OCI-LY3 (cell line): ENCODE measurements around the gene GGCT.

Experiments
- H2AFZ ChIP-seq: fragments of 200-600, 300-600 bp; shearing (Covaris generic); 2 replicates; pipeline ENCODE4 v1.6.0; 2014; ENCODE audit warnings: antibody characterized with exemption, low read depth, low read length
- H3K27ac ChIP-seq: fragments of 200-600, 300-600 bp; sonication (generic); 2 replicates; pipeline ENCODE4 v1.5.1; 2014; ENCODE audit warnings: mild to moderate bottlenecking, low read length, moderate library complexity, mixed read lengths
- H3K27me3 ChIP-seq: fragments of 200-600, 300-600 bp; sonication (generic); 2 replicates; pipeline ENCODE4 v1.6.1; 2014; ENCODE audit warnings: low read depth, low read length, mixed read lengths
- H3K36me3 ChIP-seq: fragments of 200-600, 300-600 bp; sonication (generic); replicated peaks from 2 replicates; pipeline ENCODE3; 2014; ENCODE audit warnings: low read depth, low read length, mixed read lengths
- H3K4me1 ChIP-seq: fragments of 300-600, 200-600 bp; sonication (generic); 2 replicates; pipeline ENCODE4 v1.6.1; 2014; ENCODE audit warnings: low read length, mixed read lengths
- H3K4me2 ChIP-seq: fragments of 200-600, 300-600 bp; sonication (generic); 2 replicates; pipeline ENCODE4 v1.6.1; 2014; ENCODE audit warnings: low read length, mixed read lengths
- H3K4me3 ChIP-seq: fragments of 300-600, 200-600 bp; sonication (generic); 2 replicates; pipeline ENCODE4 v1.5.1; 2014; ENCODE audit warnings: antibody characterized with exemption, mild to moderate bottlenecking, low read length, moderate library complexity
- H3K79me2 ChIP-seq: fragments of 300-600, 200-600 bp; shearing (Covaris generic); 2 replicates; pipeline ENCODE4 v1.6.1; 2014; ENCODE audit warnings: mild to moderate bottlenecking, low read length, mixed read lengths
- H3K9ac ChIP-seq: fragments of 300-600, 200-600 bp; shearing (Covaris generic); 2 replicates; pipeline ENCODE4 v1.6.0; 2014; ENCODE audit warnings: mild to moderate bottlenecking, low read length, moderate library complexity
- H3K9me3 ChIP-seq: fragments of 200-600, 300-600 bp; shearing (Covaris generic); 2 replicates; pipeline ENCODE4 v1.6.1; 2014; ENCODE audit warnings: low read length, mixed read lengths; ENCODE audit not compliant: insufficient read depth
- H4K20me1 ChIP-seq: fragments of 200-600, 300-600 bp; sonication (generic); 2 replicates; pipeline ENCODE4 v1.6.1; 2016; ENCODE audit warnings: low read length, mixed read lengths; ENCODE audit not compliant: insufficient read depth
- CTCF ChIP-seq: fragments of 200-600, 300-600 bp; sonication (generic); IDR thresholded peaks from 2 replicates; pipeline ENCODE4 v1.5.1; 2014; ENCODE audit warnings: antibody characterized with exemption, low read length, low read depth
- EZH2phosphoT487 ChIP-seq: fragments of 200-600 bp; shearing (Covaris generic); IDR thresholded peaks from 2 replicates; pipeline ENCODE4 v1.6.1; 2018; ENCODE audit warnings: antibody characterized with exemption, mixed run types, low read depth

GGCT gene

GRCh38 chr7:30468041-30468440 is 36.6 kb downstream of the GGCT start:
- Histone ChIP-seq H3K79me2 (no peaks in the 10 kb centered on the region), H3K4me1 (peaks cover 37% of the 10 kb centered on the region), H3K4me3 (no peak overlapping the region), H2AFZ (no peak overlapping the region), H3K27ac (no peak overlapping the region), H3K9me3 (no peaks in the 10 kb centered on the region), H3K9ac (no peak overlapping the region), H3K4me2 (no peak overlapping the region), H3K36me3 (no peaks in the 10 kb centered on the region), H4K20me1 (no peaks in the 10 kb centered on the region), H3K27me3 (no peaks in the 10 kb centered on the region)
- TF ChIP-seq CTCF (no peak), EZH2phosphoT487 (no peak)

GRCh38 chr7:30467271-30467670 is 37.4 kb downstream of the GGCT start:
- H3K4me2 ChIP-seq: no peak overlapping the region
- H3K4me1 ChIP-seq: peaks cover 44% of the 10 kb centered on the region
- no peaks in the 10 kb centered on the region for H3K79me2 ChIP-seq
- no peaks in the 10 kb centered on the region for H3K27me3 ChIP-seq
- TF ChIP-seq CTCF (no peak), EZH2phosphoT487 (no peak)
- H3K9ac ChIP-seq: no peak overlapping the region
- H3K27ac ChIP-seq: no peak overlapping the region
- H3K36me3 ChIP-seq: no peaks in the 10 kb centered on the region
- H3K4me3 ChIP-seq: no peak overlapping the region
- H4K20me1 ChIP-seq: no peaks in the 10 kb centered on the region
- no peak overlapping the region for H2AFZ ChIP-seq
- H3K9me3 ChIP-seq: no peaks in the 10 kb centered on the region

GRCh38 chr7:30466266-30466665 is 38.4 kb downstream of the GGCT start:
- Histone ChIP-seq H2AFZ (no peak overlapping the region), H3K4me1 (peaks cover 49% of the 10 kb centered on the region), H4K20me1 (no peaks in the 10 kb centered on the region), H3K36me3 (no peaks in the 10 kb centered on the region), H3K27me3 (no peaks in the 10 kb centered on the region), H3K9ac (no peak overlapping the region), H3K4me3 (no peak overlapping the region), H3K79me2 (no peaks in the 10 kb centered on the region), H3K27ac (no peak overlapping the region), H3K9me3 (no peaks in the 10 kb centered on the region), H3K4me2 (no peak overlapping the region)
- TF ChIP-seq CTCF: no peak
- TF ChIP-seq EZH2phosphoT487: no peak

GRCh38 chr7:30465811-30466180 is 38.8 kb downstream of the GGCT start:
- Histone ChIP-seq H3K9me3 (no peaks in the 10 kb centered on the region), H3K9ac (no peak overlapping the region), H3K27me3 (no peaks in the 10 kb centered on the region), H3K4me2 (no peak overlapping the region), H3K4me1 (peaks cover 49% of the 10 kb centered on the region), H3K36me3 (no peaks in the 10 kb centered on the region), H3K27ac (no peak overlapping the region), H3K79me2 (no peaks in the 10 kb centered on the region), H3K4me3 (no peak overlapping the region), H2AFZ (no peak overlapping the region), H4K20me1 (no peaks in the 10 kb centered on the region)
- TF ChIP-seq CTCF (no peak), EZH2phosphoT487 (no peak)
